Thoracic aorta (tissue), 2 donors: ENCODE measurements around the gene MDFIC2. TPM values are rescaled to one million over a fixed set of nuclear protein-coding genes. Genes with fewer than 3 reads are reported as not detected.

Experiments used
- ATAC-seq: fragments of 150-250 bp; one replicate; pipeline ENCODE4 v1.8.0; 2017; ENCODE audit warnings: low read depth; ENCODE audit not compliant: insufficient number of reproducible peaks, low FRiP score
- DNase-seq: peaks from one replicate; pipeline ENCODE4 v3.0.0-alpha.2; 2020; ENCODE audit warnings: low spot score
- H3K27ac ChIP-seq, 2 donors: fragments of 200-600 bp; sonication (generic); 1 replicate in 1 of 2; 2 replicates in 1 of 2; pipeline ENCODE4 v1.5.1; 2016; ENCODE audit warnings: mild to moderate bottlenecking in 2 of 2, moderate library complexity in 2 of 2
- H3K27me3 ChIP-seq: fragments of 200-600 bp; sonication (generic); replicated peaks from 2 replicates; pipeline ENCODE4 v1.6.0; 2016; ENCODE audit warnings: mild to moderate bottlenecking; ENCODE audit not compliant: insufficient read depth
- H3K36me3 ChIP-seq: fragments of 200-600 bp; sonication (generic); one replicate; pipeline ENCODE4 v1.5.1; 2016
- H3K4me1 ChIP-seq, 2 donors: fragments of 200-600 bp; sonication (generic); 1 replicate in 1 of 2; 2 replicates in 1 of 2; pipeline versions ENCODE4 v1.5.1 to v1.6.0; 2016; ENCODE audit warnings: low read depth in 2 of 2, mild to moderate bottlenecking in 1 of 2; ENCODE audit not compliant: control insufficient read depth in 1 of 2
- H3K4me3 ChIP-seq: fragments of 200-600 bp; sonication (generic); 2 replicates; pipeline ENCODE4 v1.5.1; 2016; ENCODE audit warnings: mild to moderate bottlenecking
- H3K9me3 ChIP-seq: fragments of 200-600 bp; sonication (generic); 2 replicates; pipeline ENCODE4 v1.5.1; 2016
- CTCF ChIP-seq: fragments of 200-600 bp; sonication (generic); IDR thresholded peaks from one replicate; pipeline ENCODE4 v1.5.1; 2019; ENCODE audit warnings: antibody characterized with exemption
- total RNA-seq, 2 donors: library from RNA; depleted of rRNA; stranded (reverse); fragments of >200 nt; gene quantifications; one replicate each; pipeline versions ENCODE4 v1.1.0 to v1.2.3, GENCODE V29; 2016

MDFIC2 gene
- total RNA-seq, 2 donors from 2014 or later = not detected

GRCh38 chr3:70176224-70176623, 136.2 kb downstream of the MDFIC2 start:
- H3K27ac ChIP-seq = no peak overlapping the region
- TF ChIP-seq CTCF = no peak
- H3K4me3 ChIP-seq = no peak overlapping the region
- no peaks in the 10 kb centered on the region for H3K27me3 ChIP-seq
- no peak for DNase-seq
- no peaks in the 10 kb centered on the region for H3K36me3 ChIP-seq
- ATAC-seq = no peak
- H3K9me3 ChIP-seq = no peaks in the 10 kb centered on the region
- H3K4me1 ChIP-seq = no peaks in the 10 kb centered on the region

- no peaks in the 10 kb centered on the region for H3K36me3 ChIP-seq
- no peak for DNase-seq
- H3K4me1 ChIP-seq = no peaks in the 10 kb centered on the region
- ATAC-seq = no peak
- no peak overlapping the region for H3K27ac ChIP-seq
- no peaks in the 10 kb centered on the region for H3K27me3 ChIP-seq
- no peak for TF ChIP-seq CTCF
- no peak overlapping the region for H3K4me3 ChIP-seq
- no peaks in the 10 kb centered on the region for H3K9me3 ChIP-seq
These were observed 155.6 kb downstream of the MDFIC2 start for GRCh38 chr3:70156808-70157207.

GRCh38 chr3:70150599-70150998, 161.8 kb downstream of the MDFIC2 start:
- DNase-seq (no peak), ATAC-seq (no peak)
- Histone ChIP-seq H3K4me3 (no peak overlapping the region), H3K9me3 (no peaks in the 10 kb centered on the region), H3K27ac (no peak overlapping the region), H3K36me3 (no peaks in the 10 kb centered on the region), H3K27me3 (no peaks in the 10 kb centered on the region), H3K4me1 (peaks cover 0 to 15% of the 10 kb centered on the region in 2 donors)
- no peak for TF ChIP-seq CTCF

- ATAC-seq (no peak), DNase-seq (no peak)
- Histone ChIP-seq H3K9me3 (no peaks in the 10 kb centered on the region), H3K27me3 (no peaks in the 10 kb centered on the region), H3K36me3 (no peaks in the 10 kb centered on the region), H3K4me3 (no peak overlapping the region), H3K4me1 (peaks cover 0 to 15% of the 10 kb centered on the region in 2 donors), H3K27ac (no peak overlapping the region)
- TF ChIP-seq CTCF = no peak
These were observed 162.6 kb downstream of the MDFIC2 start for GRCh38 chr3:70149714-70150400.
